IPS-NIHi7 (cell line): ENCODE measurements around the gene GPSM3.
A peak's percentile ranks its signal among the peaks of the same experiment; 100 is the strongest.

Experiments
- DNase-seq: peaks from one replicate; pipeline ENCODE4 v3.0.0; 2012; ENCODE audit warnings: mixed read lengths; ENCODE audit errors: extremely low spot score

GPSM3 gene

DNA sequence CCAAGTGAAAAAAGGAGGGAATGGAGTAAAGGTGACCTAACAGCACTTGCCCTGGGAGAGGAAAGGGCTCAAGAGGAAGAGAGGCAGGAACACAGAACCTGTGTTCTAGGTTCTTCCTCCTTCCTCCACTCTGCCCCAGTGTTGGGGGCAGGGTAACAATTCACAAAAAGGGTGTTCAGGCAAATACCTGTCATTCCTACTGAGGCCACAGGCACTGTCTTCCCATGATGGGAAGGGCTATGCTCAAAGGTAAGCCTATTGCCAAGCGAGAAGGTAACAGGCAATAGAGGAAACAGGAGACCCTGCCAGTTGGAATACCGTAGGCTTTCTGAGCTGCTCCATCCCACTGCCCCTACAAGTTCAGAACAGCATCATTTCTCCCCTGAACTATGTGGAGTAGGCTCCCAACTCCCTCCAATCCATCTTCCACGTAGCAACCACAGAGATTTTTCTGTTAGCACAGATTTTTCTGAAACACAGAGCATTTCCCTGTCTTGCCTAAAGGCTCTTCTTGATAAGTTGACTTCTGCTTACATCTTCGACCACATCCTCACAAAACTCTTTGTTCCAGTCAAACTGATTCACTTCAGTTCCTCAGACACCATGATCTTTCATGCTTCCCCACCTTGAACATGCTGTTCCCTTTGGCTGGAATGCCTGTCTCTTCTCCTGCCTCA lies 19.3 kb downstream of the GPSM3 start:
- no peak for DNase-seq

DNA sequence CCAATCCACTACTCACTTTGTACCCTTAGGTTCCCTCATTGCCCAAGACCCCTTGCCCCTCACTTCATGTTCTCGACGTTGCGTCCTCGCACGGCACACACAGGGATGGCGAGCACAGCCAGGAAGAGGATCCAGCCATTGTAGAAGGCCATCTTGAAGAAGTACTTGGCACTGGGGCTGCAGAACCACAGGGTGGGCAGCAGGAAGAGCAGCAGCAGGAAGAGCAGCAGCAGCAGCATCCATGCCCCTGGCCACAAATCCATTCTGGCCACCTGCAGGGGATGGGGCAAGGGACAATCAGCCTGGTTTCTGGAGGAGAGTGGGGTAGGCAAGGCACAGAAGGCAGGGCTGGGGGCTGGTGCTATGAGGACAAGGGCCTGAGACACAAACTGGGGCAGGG lies 21.2 kb downstream of the GPSM3 start:
- DNase-seq: no peak

DNA sequence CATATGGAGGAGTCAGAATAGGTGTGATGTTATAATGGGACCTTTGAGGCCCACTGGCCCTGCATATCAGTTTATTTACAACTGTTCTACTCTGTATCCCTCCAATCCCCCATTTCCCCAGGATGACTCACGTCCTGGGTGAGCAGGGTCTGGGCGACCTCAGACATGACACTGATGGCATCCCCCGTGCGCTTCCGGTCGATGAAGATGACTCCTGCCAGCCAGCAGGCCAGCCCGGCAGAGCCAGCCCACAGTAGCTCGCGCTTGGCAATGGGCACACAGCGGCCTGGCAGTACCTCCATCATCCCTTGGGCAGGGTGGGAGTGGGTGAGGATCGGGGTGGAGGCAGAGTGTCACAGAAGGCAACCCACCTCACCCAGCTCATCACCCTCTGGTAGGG lies 22.1 kb downstream of the GPSM3 start:
- no peak for DNase-seq

DNA sequence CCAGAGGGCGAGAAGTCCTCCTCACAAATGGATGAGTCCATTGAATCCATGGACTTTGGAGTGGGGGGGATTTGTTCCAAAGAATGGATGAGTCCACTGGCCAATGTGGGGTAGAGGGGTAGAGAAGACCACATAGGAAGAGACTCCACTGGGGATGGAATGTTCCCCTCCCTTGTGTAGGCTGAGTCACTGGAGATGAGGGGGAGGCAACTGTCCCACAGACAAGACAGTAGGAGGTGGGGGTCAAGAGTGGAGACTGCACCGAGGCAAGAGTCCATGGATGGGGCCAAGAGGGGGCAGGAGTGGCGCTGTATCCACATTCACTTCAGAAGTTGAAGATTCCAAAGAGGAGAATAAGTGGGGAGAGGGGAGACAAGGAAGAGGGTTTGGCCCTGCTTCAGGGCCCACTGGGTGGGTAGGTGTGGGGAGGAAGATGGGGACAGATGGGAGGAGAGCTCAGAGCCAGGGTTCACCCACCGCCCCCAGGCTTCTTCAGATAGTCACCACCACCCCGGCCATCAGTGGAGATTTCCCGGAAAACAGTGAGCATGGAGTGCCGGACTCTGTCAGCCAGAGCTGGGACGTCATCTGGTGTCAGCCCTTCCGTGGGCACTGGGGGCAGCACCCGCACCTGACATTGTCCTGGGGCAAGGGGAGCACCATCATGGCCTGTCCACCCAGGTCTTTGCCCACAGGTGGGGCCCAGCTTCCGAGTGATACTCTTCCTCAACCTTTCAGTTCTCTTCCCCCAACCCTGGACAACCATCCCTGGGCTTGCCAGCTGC lies 23.4 kb downstream of the GPSM3 start:
- DNase-seq: no peak

DNA sequence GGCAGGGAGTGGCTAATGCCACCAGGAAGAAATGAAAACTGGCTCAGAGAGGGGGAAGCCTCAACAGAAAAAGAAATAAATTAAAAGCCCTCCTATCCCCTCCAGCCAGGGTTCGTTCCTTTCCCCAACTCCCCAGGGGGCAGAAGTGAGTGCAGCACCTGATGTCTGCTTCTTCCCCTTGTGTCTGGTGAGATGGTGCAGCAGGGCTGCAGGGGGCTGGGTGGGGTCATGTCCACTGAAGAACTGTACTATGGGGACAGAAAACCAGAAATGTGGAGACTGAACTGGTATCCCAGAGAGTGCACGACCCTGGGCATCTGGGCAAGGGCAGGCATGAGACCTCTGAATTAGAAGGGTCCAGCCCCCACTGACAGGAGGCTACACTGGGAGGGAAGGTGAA lies 24.1 kb downstream of the GPSM3 start:
- no peak for DNase-seq

DNA sequence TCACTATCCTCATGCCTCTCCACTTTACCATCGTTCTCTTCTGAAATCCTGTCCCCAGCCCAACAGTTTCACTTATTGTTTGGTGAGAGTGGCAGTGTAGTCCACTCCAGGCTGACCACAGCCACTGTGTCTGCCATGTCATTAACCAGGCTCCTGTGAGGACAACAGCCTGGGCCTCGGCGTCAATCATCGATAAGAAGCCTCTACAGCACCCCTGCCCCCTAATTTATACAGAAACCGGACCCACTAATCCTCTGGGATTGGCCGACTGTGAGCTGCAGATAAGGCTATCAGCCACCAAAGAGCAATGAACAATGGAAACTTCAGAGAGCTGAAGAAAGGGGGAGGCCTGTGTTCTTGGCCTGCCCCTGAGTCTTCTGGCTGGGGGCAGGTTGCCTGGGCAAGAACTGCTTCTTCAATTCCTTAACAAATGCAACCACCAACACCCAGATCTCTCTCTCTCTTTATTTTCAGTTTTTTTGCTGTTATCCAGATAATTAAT lies 24.6 kb downstream of the GPSM3 start:
- DNase-seq: no peak

DNA sequence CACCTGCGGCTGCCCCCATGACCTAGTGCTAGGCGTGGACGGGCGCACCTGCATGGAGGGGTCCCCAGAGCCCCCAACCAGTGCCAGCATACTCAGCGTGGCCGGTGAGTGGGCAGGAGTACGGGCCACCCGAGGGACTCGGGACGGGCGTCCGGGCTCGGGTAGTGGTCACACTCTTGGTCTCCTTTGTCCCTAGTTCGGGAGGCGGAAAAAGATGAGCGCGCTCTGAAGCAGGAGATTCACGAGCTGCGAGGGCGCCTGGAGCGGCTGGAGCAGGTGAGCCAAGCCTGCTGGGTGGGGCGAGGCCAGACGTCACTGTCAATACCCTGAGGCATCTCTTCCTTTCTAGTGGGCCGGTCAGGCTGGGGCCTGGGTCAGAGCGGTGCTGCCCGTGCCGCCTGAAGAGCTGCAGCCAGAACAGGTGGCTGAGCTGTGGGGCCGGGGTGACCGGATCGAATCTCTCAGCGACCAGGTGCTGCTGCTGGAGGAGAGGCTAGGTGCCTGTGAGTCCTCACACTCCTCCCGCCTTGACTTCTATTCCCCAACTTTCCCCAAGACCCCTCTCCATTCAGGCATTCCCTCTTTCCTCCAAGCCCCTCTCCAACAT lies 25.2 kb downstream of the GPSM3 start:
- no peak for DNase-seq

DNA sequence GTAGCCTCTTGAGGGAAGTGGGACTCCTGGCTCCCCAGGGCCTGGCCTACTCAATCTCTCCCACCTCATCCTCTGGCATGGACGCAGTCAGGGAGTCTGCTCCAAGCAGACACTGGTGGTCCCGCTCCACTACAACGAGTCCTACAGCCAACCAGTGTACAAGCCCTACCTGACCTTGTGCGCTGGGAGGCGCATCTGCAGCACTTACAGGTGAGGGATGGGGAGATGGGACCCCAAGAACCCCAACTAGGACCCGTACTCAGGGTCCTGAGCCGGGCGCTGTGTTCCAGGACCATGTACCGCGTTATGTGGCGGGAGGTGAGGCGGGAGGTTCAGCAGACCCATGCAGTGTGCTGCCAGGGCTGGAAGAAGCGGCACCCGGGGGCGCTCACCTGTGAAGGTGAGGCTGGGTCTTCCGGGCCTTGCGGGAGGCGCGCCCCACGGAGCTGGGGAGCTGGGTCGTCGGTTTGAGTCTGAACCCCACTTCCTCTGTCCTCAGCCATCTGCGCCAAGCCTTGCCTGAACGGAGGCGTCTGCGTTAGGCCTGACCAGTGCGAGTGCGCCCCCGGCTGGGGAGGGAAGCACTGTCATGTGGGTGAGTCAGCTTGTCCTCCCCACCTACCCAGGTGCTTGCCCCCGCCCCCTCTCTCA lies 25.9 kb downstream of the GPSM3 start:
- DNase-seq: peak; percentile 73

DNA sequence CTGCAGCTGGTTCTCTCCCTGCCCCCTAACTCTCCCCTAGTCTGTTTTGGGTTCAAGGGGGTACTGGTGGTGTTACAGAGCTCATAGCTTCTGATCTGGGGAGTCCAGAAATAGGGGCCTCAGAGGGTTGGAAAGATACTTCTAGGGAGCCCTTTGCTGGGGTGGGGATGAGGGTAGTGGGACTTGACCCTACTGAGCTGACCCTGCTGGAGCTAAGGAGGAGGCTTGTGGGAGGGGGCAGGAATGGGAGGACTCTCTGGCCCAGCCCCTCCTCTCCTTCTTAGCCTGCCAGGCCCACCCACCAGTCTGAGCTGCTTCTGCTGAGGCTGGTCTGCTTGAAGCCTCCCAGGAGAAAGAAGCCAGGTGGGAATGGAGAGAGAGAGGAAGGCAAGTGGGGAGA lies 28.1 kb downstream of the GPSM3 start, which contains the start of gene EGFL8:
Gene EGFL8 (plus strand): TSS at position 301 of the 400 bp plus-strand sequence. CDS start 1,571 bp downstream, outside the sequence.
- no peak for DNase-seq

DNA sequence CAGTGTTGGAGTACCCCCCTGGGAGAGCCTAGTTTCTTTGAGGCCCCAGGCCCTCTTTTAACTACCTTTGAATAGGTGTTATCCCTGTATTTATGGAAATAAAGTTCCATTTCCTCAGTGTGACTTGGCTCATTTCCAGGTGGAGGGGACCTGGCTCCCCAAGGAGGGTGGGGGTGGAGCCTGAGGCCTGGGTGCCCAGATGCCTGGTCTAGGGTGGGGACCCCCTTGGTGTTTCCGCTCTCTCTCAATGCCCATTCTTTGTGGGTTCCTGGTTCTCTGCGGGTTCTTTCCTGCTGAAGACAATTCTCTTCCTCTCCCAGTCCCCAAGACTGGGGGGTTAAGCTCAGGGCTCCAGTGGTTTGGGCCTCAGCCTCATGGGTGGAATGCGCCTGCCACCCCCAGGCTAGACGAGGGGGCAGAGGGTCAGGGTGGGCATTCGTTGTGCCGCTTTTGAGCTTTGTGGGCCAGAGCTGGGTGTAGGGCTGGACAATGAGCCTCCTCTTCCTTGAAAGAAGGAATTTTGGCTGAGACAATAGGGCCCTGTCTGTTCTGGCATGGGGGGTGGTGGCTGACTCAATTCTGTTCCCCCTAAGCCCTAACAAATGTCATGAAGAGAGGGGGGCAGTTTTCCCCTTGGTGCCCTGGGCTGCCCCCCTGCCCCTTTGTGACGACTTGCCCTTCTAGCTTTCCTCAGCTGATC lies 28.7 kb downstream of the GPSM3 start:
- no peak for DNase-seq

DNA sequence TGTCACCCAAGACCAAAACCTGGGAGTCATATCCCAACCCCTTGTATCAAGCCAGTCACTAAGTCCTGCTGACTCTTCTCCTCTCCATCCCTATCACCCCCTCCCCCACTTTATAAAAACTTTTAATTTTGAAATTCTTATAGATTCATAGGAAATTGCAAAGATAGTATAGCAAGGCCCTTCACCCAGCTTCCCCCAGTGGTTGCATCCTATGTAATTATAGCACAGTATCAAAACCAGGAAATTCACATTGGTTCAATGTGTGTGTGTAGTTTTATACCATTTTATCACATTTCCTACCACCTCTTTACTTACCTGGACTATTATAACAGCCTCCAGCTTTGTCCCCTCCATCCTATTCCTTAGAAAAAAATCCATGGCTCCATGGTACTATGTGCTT lies 34.4 kb downstream of the GPSM3 start:
- no peak for DNase-seq

DNA sequence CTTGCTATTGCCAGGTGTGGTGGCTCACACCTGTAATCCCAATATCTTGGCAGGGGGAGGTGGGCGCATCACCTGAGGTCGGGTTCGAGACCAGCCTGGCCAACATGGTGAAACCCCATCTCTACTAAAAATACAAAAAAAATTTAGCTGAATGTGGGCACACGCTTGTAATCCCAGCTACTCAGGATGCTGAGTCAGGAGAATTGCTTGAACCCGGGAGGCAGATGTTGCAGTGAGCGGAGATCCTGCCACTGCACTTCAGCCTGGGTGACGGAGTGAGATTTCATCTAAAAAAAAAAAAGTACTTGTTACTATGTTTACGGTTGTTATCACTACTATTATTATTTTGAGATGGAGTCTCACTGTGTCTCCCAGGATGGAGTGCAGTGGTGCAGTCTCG lies 35.6 kb downstream of the GPSM3 start:
- no peak for DNase-seq

DNA sequence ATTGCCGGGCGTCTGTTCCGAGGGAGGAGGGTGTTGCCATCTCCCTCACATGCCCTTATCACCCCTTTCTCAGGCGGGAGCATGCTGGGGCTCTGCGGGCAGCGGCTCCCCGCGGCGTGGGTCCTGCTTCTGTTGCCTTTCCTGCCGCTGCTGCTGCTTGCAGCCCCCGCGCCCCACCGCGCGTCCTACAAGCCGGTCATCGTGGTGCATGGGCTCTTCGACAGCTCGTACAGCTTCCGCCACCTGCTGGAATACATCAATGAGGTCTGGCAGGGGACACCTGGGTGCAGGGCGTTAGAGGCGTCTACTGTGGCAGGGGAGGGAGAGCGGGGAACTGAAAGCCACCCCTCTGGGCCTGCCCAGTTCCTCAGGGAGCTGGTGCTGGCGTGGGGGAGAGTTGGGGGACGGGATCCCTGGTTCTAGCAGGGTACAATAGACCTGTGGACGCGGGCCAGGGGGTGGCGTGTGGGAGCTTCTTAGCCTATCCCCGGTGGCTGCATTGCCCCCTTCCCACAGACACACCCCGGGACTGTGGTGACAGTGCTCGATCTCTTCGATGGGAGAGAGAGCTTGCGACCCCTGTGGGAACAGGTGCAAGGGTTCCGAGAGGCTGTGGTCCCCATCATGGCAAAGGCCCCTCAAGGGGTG lies 37.8 kb downstream of the GPSM3 start:
- DNase-seq: peak; percentile 75

DNA sequence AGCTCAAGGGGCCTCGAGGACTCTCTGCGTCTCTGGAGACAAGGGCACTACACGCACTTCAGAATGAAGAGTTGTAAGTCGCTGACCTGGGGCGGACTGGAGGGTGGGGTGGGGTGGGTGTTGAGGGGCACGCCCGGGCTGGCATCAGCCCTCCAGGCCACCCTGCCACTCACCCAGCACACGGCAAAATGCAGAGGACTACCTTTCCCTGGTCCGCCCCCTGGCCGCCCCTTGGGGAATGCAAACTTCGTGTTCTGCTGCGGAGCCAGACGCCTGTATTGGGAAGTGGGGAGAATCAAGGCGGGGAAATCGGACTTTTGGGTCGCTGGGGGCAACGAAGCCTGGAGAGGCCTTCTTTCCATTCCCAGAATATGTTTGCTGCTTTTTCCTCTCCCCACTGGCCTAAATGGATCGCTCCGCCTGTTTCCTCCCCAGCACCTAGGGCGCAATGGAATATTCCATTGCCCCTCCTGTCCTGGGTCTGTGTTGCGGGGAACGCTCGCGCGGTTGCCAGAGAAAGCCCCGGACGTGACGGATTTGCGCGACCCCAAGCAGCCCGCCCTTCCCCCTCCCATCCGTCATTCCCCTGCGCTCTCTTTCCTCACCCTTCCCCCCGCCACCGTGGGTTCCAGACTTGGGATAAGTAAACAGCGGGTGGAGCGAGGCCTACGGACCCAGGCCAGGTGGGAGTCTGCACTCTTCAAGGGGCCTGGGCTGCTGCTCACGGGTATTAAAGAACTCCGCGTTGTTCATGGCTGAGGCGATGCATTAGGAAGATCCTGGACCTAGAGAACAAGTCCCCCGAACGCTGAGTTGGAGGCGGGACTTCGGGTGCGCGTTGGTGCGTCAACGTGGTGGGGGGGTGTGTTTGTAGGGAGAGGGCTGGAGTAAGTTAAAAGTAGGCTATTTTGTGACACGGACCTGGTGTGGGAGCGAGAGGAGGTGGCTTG lies 38.6 kb downstream of the GPSM3 start, which contains the start of gene PPT2:
Gene PPT2 (plus strand): TSS at position 578 of the 950 bp plus-strand sequence. CDS start 454 bp downstream, outside the sequence.
- peak; percentile 81 for DNase-seq

DNA sequence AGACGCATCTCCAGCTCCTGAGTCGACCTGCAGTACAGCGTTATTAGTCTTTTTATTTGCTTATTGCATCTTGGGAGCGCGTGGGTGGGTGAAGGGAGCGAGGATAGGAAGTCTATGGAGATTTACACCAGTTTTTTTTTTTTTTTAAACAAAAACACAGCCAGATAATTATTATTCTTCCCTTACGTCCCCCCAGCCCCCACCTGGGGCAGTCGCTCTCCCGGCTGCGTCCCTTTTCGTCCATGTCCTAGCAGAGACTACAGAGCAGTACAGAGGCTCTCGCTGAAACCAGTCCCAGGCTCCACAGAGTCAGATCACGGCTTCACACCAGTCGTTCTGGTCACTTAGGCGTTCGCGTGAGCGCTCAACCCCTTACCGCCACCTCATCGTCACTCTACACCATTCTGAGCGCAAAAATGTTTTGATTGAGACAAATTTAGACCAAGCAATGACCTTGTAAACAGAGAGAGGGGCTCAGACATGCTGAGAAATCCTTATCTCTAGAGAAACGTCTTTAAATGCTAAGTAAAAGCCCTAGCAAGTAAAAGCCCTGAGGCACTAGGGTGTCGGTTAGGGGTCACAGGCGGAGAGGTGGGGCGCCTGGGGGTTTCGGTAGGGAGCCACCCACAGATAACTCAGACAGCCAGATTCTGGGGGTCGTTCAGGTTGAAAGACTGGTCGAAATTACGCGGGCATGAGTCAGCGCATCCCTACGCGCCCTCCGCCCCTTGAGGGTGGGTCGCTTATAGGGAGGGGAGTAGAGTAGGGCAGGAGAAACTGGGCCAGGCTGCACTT lies 39.5 kb downstream of the GPSM3 start:
- DNase-seq: peak; percentile 62

DNA sequence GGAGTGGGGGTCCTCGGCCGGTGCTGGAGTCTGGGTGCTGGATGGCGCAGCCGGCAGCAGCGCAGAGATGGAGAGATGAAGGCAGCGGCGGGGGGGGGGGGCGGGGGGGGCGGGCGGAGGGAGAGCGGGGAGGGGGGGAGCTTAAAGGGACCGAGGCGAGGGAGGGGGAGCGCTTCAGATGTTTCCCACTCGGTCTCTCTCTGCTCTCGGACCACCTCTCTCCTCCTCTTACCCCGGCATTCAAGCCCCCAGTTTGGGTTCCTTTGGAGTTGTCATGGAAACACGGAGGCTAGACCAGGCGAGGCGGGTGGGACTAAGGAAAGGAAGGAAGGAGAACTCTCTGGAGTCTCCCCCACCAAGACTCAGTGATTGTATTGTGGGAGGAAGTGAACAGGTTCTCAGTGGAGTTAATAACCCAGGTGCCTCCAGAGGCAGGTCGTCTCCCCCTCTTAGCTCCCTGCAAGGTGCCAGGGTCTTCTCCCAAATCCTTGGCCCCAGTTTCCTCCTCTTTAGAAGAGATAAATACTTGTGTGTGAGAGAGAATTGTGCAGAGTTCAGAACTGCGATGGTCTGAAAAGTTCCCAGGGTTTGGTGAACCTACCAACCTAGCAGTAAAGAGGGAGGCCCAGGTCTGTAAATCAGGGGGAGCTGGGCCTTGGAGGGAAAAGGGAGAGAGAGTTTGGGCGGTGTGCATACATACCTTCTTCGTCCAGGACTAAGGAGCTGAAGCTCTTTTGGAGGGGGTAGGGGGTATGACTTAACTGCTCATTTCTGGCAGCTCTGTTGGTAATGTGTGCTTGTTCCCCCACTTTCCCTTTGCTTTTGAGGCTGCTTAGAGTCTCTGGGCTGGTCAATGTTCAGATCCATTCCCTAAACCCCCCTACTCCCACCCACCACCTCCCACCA lies 40.3 kb downstream of the GPSM3 start, which contains the start of gene PRRT1:
Gene PRRT1 (minus strand): TSS at position 77 of the 906 bp plus-strand sequence. CDS start 112 bp downstream, outside the sequence.
- DNase-seq: no peak

DNA sequence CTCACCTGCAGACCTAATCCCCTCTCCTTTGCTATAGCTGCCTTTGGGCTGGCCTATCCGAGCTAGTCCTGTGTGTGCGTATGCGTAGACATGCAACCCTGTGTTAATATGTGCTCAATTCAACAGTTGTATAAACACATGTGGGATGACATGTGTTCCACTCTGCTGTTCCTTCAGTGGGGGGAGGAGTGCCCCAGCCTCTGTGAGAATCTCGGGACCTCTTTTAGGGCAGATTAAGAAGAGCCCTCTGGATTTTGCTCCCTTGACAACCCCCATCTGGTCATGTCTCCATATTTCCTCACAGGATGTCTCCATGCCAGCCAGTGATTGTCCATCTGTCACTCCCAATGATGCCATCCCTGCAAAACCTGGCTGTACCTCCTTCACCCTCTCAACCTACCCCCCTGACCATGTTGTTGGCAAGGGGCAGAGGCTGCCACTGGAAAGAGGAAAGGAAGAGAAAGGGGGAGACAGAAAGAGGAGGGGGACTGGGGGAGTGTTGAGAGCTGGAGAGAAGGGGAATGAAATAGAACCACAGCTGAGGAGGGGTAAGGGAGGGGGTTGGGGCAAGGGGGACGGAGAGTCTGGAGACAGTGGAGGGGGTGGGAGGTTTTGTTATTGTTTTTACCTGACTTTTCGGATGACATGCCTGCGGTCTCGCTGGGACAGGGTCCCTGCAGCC lies 41.1 kb downstream of the GPSM3 start:
- DNase-seq: no peak
